ENCODE results near the gene TCN2.
"Not testable (repeated sequence)": the region's sequence is repeated elsewhere in the genome, so short reads cannot be mapped to it uniquely, and the experiment has no call there.

The TCN2 gene

GRCh38 chr22:30606455-30607299, at the start of gene TCN2:
TCN2 (plus strand) TSS chr22:30607174; CDS start chr22:30607332, 158 bp downstream.
- no peaks in the 10 kb centered on the region for H3K27me3 ChIP-seq (ENCODE audit: insufficient read depth, low read length)
- peak within 1 kb of the TSS; percentile 88 for H3K4me3 ChIP-seq (ENCODE audit: low read depth, low read length)
- peaks cover 3% of the 10 kb centered on the region for H3K79me2 ChIP-seq (ENCODE audit: control insufficient read depth, insufficient read depth, low read length, unreplicated experiment)
- H3K27ac ChIP-seq (ENCODE audit: low read depth, low read length): peak within 1 kb of the TSS; percentile 24; the same call in 1 of the 2 replicates
- no peaks in the 10 kb centered on the region for H3K36me3 ChIP-seq (ENCODE audit: insufficient read depth, low read length)
- H3K4me1 ChIP-seq (ENCODE audit: control insufficient read depth, insufficient read depth, low read length, unreplicated experiment): peaks cover 33% of the 10 kb centered on the region
- H2AFZ ChIP-seq (ENCODE audit: low read length, unreplicated experiment): peak within 1 kb of the TSS; percentile 91

GRCh38 chr22:30557243-30557642, 49.7 kb upstream of the TCN2 start:
- H2AFZ ChIP-seq (ENCODE audit: low read length, unreplicated experiment): no peak overlapping the region
- H3K36me3 ChIP-seq (ENCODE audit: insufficient read depth, low read length): no peaks in the 10 kb centered on the region
- H3K4me3 ChIP-seq (ENCODE audit: low read depth, low read length): no peak overlapping the region
- H3K4me1 ChIP-seq (ENCODE audit: control insufficient read depth, insufficient read depth, low read length, unreplicated experiment): no peaks in the 10 kb centered on the region
- no peaks in the 10 kb centered on the region for H3K79me2 ChIP-seq (ENCODE audit: control insufficient read depth, insufficient read depth, low read length, unreplicated experiment)
- H3K27ac ChIP-seq (ENCODE audit: low read depth, low read length): no peak overlapping the region
- no peaks in the 10 kb centered on the region for H3K27me3 ChIP-seq (ENCODE audit: insufficient read depth, low read length)

GRCh38 chr22:30559889-30560288, 47.1 kb upstream of the TCN2 start:
- Histone ChIP-seq H3K36me3 (ENCODE audit: insufficient read depth, low read length) (no peaks in the 10 kb centered on the region), H3K27me3 (ENCODE audit: insufficient read depth, low read length) (no peaks in the 10 kb centered on the region), H3K27ac (ENCODE audit: low read depth, low read length) (no peak overlapping the region), H2AFZ (ENCODE audit: low read length, unreplicated experiment) (no peak overlapping the region), H3K4me1 (ENCODE audit: control insufficient read depth, insufficient read depth, low read length, unreplicated experiment) (no peaks in the 10 kb centered on the region), H3K4me3 (ENCODE audit: low read depth, low read length) (no peak overlapping the region), H3K79me2 (ENCODE audit: control insufficient read depth, insufficient read depth, low read length, unreplicated experiment) (no peaks in the 10 kb centered on the region)

GRCh38 chr22:30560643-30561202, 46.3 kb upstream of the TCN2 start:
- H3K79me2 ChIP-seq (ENCODE audit: control insufficient read depth, insufficient read depth, low read length, unreplicated experiment); H2AFZ ChIP-seq (ENCODE audit: low read length, unreplicated experiment); H3K27me3 ChIP-seq (ENCODE audit: insufficient read depth, low read length); H3K36me3 ChIP-seq (ENCODE audit: insufficient read depth, low read length); H3K27ac ChIP-seq (ENCODE audit: low read depth, low read length); H3K4me1 ChIP-seq (ENCODE audit: control insufficient read depth, insufficient read depth, low read length, unreplicated experiment); H3K4me3 ChIP-seq (ENCODE audit: low read depth, low read length): not testable (repeated sequence)

- Histone ChIP-seq H3K79me2 (ENCODE audit: control insufficient read depth, insufficient read depth, low read length, unreplicated experiment) (no peaks in the 10 kb centered on the region), H3K4me1 (ENCODE audit: control insufficient read depth, insufficient read depth, low read length, unreplicated experiment) (no peaks in the 10 kb centered on the region), H3K27me3 (ENCODE audit: insufficient read depth, low read length) (no peaks in the 10 kb centered on the region), H2AFZ (ENCODE audit: low read length, unreplicated experiment) (no peak overlapping the region), H3K27ac (ENCODE audit: low read depth, low read length) (no peak overlapping the region), H3K4me3 (ENCODE audit: low read depth, low read length) (no peak overlapping the region), H3K36me3 (ENCODE audit: insufficient read depth, low read length) (no peaks in the 10 kb centered on the region)
Observed at GRCh38 chr22:30561402-30562189, 45.4 kb upstream of the TCN2 start.

GRCh38 chr22:30562366-30562765, 44.6 kb upstream of the TCN2 start:
- H3K4me1 ChIP-seq (ENCODE audit: control insufficient read depth, insufficient read depth, low read length, unreplicated experiment): no peaks in the 10 kb centered on the region
- no peaks in the 10 kb centered on the region for H3K36me3 ChIP-seq (ENCODE audit: insufficient read depth, low read length)

GRCh38 chr22:30564045-30564760, 42.8 kb upstream of the TCN2 start:
- Histone ChIP-seq H3K36me3 (ENCODE audit: insufficient read depth, low read length) (no peaks in the 10 kb centered on the region), H3K27me3 (ENCODE audit: insufficient read depth, low read length) (no peaks in the 10 kb centered on the region), H3K4me1 (ENCODE audit: control insufficient read depth, insufficient read depth, low read length, unreplicated experiment) (no peaks in the 10 kb centered on the region), H3K79me2 (ENCODE audit: control insufficient read depth, insufficient read depth, low read length, unreplicated experiment) (no peaks in the 10 kb centered on the region), H3K27ac (ENCODE audit: low read depth, low read length) (no peak overlapping the region), H2AFZ (ENCODE audit: low read length, unreplicated experiment) (no peak overlapping the region), H3K4me3 (ENCODE audit: low read depth, low read length) (no peak overlapping the region)

More at GRCh38 chr22:30562366-30562765, 44.6 kb upstream of the TCN2 start:
- H2AFZ ChIP-seq (ENCODE audit: low read length, unreplicated experiment): no peak overlapping the region
- no peak overlapping the region for H3K4me3 ChIP-seq (ENCODE audit: low read depth, low read length)
- no peaks in the 10 kb centered on the region for H3K79me2 ChIP-seq (ENCODE audit: control insufficient read depth, insufficient read depth, low read length, unreplicated experiment)
- H3K27me3 ChIP-seq (ENCODE audit: insufficient read depth, low read length): no peaks in the 10 kb centered on the region
- no peak overlapping the region for H3K27ac ChIP-seq (ENCODE audit: low read depth, low read length)

GRCh38 chr22:30564761-30565119, 42.2 kb upstream of the TCN2 start:
- Histone ChIP-seq H3K4me1 (ENCODE audit: control insufficient read depth, insufficient read depth, low read length, unreplicated experiment) (no peaks in the 10 kb centered on the region), H3K36me3 (ENCODE audit: insufficient read depth, low read length) (no peaks in the 10 kb centered on the region), H3K4me3 (ENCODE audit: low read depth, low read length) (no peak overlapping the region), H3K27ac (ENCODE audit: low read depth, low read length) (no peak overlapping the region), H2AFZ (ENCODE audit: low read length, unreplicated experiment) (no peak overlapping the region), H3K79me2 (ENCODE audit: control insufficient read depth, insufficient read depth, low read length, unreplicated experiment) (no peaks in the 10 kb centered on the region), H3K27me3 (ENCODE audit: insufficient read depth, low read length) (no peaks in the 10 kb centered on the region)

GRCh38 chr22:30565341-30565740, 41.6 kb upstream of the TCN2 start:
- no peak overlapping the region for H3K4me3 ChIP-seq (ENCODE audit: low read depth, low read length)
- H3K4me1 ChIP-seq (ENCODE audit: control insufficient read depth, insufficient read depth, low read length, unreplicated experiment): no peaks in the 10 kb centered on the region
- H3K27me3 ChIP-seq (ENCODE audit: insufficient read depth, low read length): no peaks in the 10 kb centered on the region
- no peak overlapping the region for H3K27ac ChIP-seq (ENCODE audit: low read depth, low read length)
- H2AFZ ChIP-seq (ENCODE audit: low read length, unreplicated experiment): no peak overlapping the region
- H3K36me3 ChIP-seq (ENCODE audit: insufficient read depth, low read length): no peaks in the 10 kb centered on the region
- no peaks in the 10 kb centered on the region for H3K79me2 ChIP-seq (ENCODE audit: control insufficient read depth, insufficient read depth, low read length, unreplicated experiment)

GRCh38 chr22:30566125-30566524, 40.8 kb upstream of the TCN2 start:
- H3K27ac ChIP-seq (ENCODE audit: low read depth, low read length): no peak overlapping the region
- H3K36me3 ChIP-seq (ENCODE audit: insufficient read depth, low read length): no peaks in the 10 kb centered on the region
- no peaks in the 10 kb centered on the region for H3K4me1 ChIP-seq (ENCODE audit: control insufficient read depth, insufficient read depth, low read length, unreplicated experiment)
- no peak overlapping the region for H3K4me3 ChIP-seq (ENCODE audit: low read depth, low read length)
- no peaks in the 10 kb centered on the region for H3K79me2 ChIP-seq (ENCODE audit: control insufficient read depth, insufficient read depth, low read length, unreplicated experiment)
- no peaks in the 10 kb centered on the region for H3K27me3 ChIP-seq (ENCODE audit: insufficient read depth, low read length)
- no peak overlapping the region for H2AFZ ChIP-seq (ENCODE audit: low read length, unreplicated experiment)

Data from ACC112 (cell line).